IMR-90 (cell line): ENCODE data around the gene BTBD1.
"Not testable (repeated sequence)": the region's sequence is repeated elsewhere in the genome, so short reads cannot be mapped to it uniquely, and the experiment has no call there.

Experiments
- CTCF ChIP-seq: conservative IDR thresholded peaks from 2 replicates; pipeline ENCODE4 v1.5.1; 2012; ENCODE audit warnings: mild to moderate bottlenecking, low read depth, low read length, improper control_type of control experiment
- FOS ChIP-seq: fragments of 150-350 bp; IDR thresholded peaks from 2 replicates; pipeline ENCODE4 v1.6.1; 2016; ENCODE audit warnings: low read depth, low read length
- MAZ ChIP-seq: IDR thresholded peaks from 2 replicates; pipeline ENCODE4 v1.6.1; 2012; ENCODE audit warnings: low read depth, mild to moderate bottlenecking, low read length, improper control_type of control experiment, moderate library complexity, borderline replicate concordance
- MXI1 ChIP-seq: IDR thresholded peaks from 2 replicates; pipeline ENCODE4 v1.6.1; 2012; ENCODE audit warnings: low read depth, mild to moderate bottlenecking, low read length, moderate library complexity, borderline replicate concordance
- POLR2A ChIP-seq: IDR thresholded peaks from 2 replicates; pipeline ENCODE4 v1.6.1; 2012; ENCODE audit warnings: mild to moderate bottlenecking, low read depth, low read length
- RAD21 ChIP-seq: IDR thresholded peaks from 2 replicates; pipeline ENCODE4 v1.6.1; 2012; ENCODE audit warnings: low read length, improper control_type of control experiment
- RCOR1 ChIP-seq: IDR thresholded peaks from 2 replicates; pipeline ENCODE4 v1.6.1; 2012; ENCODE audit warnings: mild to moderate bottlenecking, low read length, improper control_type of control experiment; ENCODE audit not compliant: insufficient replicate concordance
- RFX5 ChIP-seq: IDR thresholded peaks from 2 replicates; pipeline ENCODE4 v1.8.0; 2012; ENCODE audit warnings: low read depth, mild to moderate bottlenecking, low read length, moderate library complexity
- SMC3 ChIP-seq: fragments of 150-350 bp; IDR thresholded peaks from 2 replicates; pipeline ENCODE4 v1.6.1; 2016; ENCODE audit warnings: low read depth, mild to moderate bottlenecking, antibody characterized with exemption, low read length, moderate library complexity
- USF2 ChIP-seq: fragments of 150-350 bp; IDR thresholded peaks from 2 replicates; pipeline ENCODE4 v1.6.1; 2017; ENCODE audit warnings: mild to moderate bottlenecking, antibody characterized with exemption, low read length, low read depth
- TF ChIP-seq, protein P1 (sequence below): fragments of 150-350 bp; IDR thresholded peaks from 2 replicates; pipeline ENCODE4 v1.6.1; 2016; ENCODE audit warnings: low read depth, mild to moderate bottlenecking, low read length, moderate library complexity, borderline replicate concordance

DNA sequence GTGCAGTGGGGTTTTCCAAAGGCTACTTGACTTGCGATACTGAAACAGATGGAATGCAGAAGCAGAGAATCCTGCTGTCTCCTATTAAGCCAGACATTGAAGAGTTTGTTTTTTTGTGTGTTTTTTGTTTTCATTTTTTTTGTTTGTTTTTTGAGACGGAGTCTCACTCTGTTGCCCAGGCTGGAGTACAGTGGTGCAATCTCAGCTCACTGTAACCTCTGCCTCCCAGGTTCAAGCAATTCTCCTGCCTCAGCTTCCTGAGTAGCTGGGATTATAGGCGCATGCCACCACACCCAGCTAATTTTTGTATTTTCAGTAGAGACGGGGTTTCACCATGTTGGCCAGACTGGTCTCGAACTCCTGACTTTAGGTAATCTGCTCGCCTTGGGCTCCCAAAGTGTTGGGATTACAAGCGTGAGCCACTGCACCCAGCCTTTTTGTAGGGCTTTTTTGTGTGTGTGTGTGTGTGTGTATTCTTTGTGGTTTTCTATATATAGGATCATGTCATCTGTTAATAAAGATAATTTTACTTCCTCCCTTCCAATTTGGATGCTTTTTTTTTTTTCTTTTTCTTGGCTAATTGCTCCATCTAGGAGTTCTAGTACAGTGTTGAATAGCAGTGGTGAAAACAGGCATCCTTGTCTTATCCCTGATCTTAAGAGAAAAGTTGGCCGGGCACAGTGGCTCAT, 19.0 kb upstream of the BTBD1 start:
- TF ChIP-seq USF2, POLR2A, CTCF, MAZ, RFX5, RAD21, RCOR1, FOS, MXI1, SMC3: not testable (repeated sequence)
- TF ChIP-seq, protein P1, sequence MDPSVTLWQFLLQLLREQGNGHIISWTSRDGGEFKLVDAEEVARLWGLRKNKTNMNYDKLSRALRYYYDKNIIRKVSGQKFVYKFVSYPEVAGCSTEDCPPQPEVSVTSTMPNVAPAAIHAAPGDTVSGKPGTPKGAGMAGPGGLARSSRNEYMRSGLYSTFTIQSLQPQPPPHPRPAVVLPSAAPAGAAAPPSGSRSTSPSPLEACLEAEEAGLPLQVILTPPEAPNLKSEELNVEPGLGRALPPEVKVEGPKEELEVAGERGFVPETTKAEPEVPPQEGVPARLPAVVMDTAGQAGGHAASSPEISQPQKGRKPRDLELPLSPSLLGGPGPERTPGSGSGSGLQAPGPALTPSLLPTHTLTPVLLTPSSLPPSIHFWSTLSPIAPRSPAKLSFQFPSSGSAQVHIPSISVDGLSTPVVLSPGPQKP, result not testable (repeated sequence)
